NCI-H345 (cell line): ENCODE data around the gene ACOT7.
"Not testable (repeated sequence)": the region's sequence is repeated elsewhere in the genome, so short reads cannot be mapped to it uniquely, and the experiment has no call there.

Experiments used
- DNase-seq: peaks from one replicate; lab custom pipeline; 2025; lab: John Stamatoyannopoulos, UW

Gene ACOT7

DNA sequence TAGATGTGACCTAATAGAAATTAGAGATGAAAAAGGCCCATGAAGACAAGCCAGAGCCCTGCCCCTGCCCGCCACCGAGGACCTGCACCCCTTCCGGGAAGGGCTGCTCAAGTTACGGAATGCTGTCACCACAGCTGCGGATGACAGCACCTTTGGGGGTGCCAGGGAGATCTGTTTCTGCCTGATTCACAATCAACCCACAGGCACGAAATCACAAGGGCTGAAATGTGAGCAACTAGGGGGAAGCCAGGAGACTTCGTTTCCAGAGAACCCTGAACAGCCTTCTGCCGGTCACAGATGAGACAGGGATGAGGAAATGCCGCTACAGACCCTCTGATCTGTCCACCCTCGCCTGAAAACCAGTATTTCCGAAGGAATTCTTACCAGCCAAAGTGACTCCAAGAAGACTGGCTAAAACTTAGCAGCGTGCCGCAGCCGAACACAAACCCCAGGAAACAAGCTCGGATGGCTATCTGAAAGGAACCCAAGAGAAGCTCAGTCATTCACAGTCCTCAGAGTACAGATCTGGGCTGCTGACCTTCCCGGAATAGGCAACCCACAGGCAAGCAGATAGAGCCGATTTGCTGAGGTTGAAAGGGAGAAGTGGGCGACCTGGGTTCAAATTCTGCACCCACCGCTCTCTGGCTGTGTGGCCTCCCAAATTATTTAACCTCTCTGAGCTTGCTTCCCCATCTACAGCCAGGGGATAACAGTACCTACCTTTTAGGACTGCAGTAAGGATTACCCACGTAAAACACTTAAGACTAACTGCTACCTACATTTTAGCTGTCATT is 158.9 kb downstream of the ACOT7 start:
- DNase-seq, result no peak

DNA sequence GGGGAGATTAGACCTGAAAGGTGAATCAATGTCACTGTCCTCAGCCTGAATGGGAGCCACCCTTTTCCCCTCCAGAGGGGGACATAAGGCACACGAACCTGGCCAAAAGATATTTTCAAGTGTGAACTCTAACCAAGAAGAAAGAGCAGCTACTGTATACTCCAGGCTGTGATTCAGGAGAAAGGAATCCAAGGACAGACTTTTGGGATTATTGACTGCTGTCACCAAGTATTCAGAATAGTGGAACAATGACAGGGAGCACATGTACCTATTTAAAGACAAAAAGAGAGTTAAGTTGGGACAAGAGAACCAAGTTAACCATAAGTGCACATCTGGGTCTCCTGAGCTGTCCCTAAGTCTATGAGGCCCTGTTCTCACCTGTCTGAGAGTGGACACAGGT is 160.2 kb downstream of the ACOT7 start:
- no peak for DNase-seq

DNA sequence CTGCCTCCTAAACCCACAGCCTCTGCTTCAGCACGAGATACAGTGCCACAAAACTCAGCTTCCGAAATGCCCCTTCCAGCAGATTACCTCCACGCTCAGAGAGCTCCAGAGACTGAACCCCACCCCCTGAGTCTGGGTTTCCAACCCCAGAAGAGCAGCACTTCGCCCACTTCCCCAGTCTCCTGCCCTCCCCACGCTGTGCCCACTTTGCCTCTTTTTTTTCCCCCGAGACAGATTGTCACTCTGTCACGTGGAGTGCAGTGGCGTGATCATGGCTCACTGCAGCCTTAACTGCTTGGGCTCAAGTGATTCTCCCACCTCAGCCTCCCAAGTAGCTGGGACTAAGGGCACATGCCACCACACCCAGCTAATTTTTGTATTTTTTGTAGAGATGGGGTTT is 167.9 kb downstream of the ACOT7 start:
- DNase-seq, result no peak

DNA sequence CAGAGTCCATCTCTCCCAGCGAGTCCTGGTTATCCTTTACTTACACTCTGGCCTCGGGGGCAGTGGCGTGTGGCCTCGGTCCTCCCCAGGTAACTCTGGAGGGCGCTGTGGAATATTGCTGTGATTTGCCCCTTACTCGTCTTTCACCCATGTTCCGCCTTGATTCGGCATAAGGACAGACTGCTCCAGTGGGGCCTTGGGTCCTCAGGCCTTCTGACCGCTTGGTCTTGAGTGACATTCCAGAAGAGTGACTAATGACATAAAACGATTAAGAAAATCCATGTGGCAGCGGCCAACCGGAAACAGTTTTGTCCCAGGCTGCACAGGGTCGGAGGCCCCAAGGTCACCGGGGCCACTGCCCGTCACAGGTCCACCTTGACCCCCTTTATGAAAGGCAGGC is 168.8 kb downstream of the ACOT7 start:
- no peak for DNase-seq

DNA sequence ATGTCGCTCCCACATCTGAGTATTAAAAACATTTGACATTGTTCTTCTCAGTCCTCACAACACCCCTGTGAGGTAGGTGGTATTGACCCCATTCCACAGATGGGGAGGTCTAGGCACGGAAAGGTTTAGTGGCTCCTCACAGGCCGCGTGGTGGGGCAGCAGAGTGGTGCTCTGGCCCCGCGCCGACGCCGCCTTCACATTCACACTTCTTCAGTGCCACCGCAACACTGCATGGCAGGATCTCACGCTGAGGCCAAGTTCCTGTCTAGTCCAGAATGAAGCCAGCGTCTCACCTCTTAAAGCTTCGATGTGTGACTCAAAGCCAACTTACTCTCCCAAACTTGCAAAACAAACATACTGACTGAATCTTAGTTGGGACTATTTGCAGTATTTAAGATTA is 169.9 kb downstream of the ACOT7 start:
- no peak for DNase-seq

DNA sequence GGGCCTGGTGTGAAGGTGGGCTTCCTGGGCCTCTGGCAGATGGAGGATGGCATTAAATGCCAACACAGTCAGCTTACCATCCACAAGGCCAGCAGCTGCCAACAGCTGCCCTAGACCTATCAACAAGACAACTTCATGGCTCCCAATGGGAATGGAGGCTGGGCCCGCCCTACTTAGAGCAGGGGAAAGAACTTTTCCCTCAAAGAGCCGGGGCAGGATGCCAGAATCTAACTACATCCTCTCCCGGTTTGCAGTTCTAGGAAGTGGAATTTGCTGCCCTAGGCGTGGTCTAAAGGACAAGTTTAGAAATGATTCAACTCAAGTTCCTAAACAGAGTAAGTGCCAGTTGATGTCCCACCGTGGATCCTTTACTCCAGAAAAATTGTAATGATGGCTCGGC is 170.9 kb downstream of the ACOT7 start:
- no peak for DNase-seq

DNA sequence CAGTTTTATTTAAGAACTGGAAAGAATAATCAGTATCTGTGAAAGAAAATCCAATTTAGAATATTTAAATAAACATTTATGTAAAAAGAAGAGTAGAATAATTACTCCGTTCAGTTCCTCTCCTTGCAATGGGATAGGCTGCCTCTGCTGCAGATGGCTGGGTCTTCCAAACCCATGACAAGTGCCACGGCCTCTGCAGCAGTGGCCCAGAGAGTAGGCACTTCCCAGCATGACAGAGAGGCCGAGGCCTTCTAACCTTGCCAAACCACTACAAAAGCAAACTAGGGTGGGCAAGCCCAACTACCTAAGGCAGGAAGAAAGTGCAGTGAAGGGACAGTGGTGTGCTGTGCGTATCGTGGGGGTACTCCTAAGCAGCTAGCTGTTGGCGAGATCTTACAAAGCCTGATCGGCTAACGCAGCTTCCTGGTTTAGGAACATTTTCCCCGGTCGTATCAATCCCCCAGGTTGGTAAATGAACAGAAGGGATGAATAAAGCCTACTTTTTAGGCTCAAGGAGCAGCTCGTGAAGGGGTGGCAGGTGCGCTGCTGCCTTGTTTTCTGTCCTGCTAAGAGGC is 172.3 kb downstream of the ACOT7 start:
- no peak for DNase-seq

DNA sequence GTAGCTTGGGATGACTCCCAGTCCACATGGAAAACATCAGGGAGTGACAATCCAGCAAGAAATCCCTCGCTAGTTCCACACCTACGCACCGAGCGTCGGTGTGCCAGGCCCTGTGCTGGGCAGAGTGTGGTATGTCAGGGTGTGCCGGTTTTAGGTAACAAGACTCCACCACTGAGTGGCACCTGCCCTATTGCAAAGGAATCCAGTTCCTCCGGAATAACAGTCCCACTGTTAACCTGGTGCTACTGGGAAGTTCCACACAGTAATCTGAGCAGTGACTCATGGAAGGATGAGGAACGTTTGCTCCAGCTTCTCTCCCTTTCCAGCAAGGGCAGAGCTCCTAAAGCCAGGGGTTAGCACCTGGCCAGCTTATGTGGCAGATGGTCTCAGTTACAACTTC is 173.3 kb downstream of the ACOT7 start:
- DNase-seq, result no peak

DNA sequence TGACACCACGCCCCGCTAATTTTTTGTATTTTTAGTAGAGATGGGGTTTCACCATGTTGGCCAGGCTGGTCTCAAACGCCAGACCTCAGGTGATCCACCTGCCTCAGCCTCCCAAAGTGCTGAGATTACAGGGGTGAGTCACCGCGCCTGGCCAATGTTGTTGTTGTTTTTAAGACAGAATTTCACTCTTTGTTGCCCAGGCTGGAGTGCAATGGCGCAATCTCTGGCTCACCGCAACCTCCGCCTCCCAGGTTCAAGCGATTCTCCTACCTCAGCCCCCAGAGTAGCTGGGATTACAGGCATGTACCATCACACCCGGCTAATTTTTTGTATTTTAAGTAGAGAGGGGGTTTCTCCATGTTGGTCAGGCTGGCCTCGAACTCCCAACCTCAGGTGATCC is 173.9 kb downstream of the ACOT7 start:
- not testable (repeated sequence) for DNase-seq

DNA sequence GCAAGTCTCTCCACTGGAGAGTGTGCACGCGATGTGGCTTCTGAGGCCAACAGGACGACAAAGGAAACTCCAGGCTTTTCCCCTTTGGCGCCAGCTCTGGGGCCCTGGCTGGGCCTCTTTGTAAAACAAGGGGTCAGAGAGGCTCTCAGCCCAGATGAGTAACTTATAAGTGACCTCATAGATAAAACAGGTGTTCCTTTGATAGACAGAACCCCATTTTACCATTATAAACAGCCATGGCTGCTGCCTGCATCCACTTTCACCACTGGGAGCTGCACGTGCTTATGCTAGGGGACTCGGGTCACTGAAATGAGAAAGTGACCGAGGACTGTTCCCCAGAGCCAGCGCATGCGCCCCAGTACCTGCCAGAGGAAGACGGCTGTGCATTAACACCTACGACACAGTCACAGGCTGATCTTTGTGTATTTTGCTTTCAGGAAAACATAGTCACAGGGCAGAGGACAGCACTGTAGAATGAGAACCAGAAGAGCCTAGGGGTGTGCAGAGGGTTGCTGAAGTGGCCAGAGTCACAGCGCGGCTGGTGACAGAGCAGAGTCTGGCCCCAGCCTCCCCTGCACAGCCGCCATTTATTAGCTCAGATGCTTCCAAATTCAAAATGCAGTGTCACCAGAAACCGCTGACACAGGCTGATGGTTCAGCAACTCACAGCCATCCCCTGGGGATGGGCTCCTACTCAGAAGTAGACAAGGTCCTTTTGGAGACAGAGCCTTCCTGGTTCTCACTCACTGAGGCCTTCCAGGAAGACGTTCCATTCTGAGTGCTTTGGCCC is 175.0 kb downstream of the ACOT7 start:
- DNase-seq, result no peak
